ENCODE data around the gene GH1. TPM values are rescaled to one million over a fixed set of nuclear protein-coding genes. Genes with fewer than 3 reads are reported as not detected.

The GH1 gene
- total and polyA plus RNA-seq, 2 donors (not counting 1 experiment from before 2014, with no cell fraction given) = 1.7 to 2.3 TPM

GRCh38 chr17:63950940-63951907 is 32.6 kb upstream of the GH1 start:
- Histone ChIP-seq H3K79me2 (ENCODE audit: control insufficient read depth, insufficient read depth, low read length) (peaks cover 26% of the 10 kb centered on the region), H3K27ac (ENCODE audit: low read length in 2 of 2) (no peak overlapping the region), H4K20me1 (ENCODE audit: control insufficient read depth, insufficient read depth, low read length, poor library complexity, severe bottlenecking) (no peaks in the 10 kb centered on the region), H3K4me2 (replicated peaks; ENCODE audit: low read depth, low read length, poor library complexity, severe bottlenecking) (peak overlapping the region; percentile 27), H2AFZ (ENCODE audit: insufficient read depth, low read depth, low read length, poor library complexity, severe bottlenecking) (no peak overlapping the region), H3K9ac (ENCODE audit: low read length) (no peak overlapping the region), H3K27me3 (replicated peaks in 1 of 4; ENCODE audit: control extremely low read depth in 1 of 4, control insufficient read depth in 3 of 4, insufficient read depth in 4 of 4, low read length in 3 of 4) (no peaks in the 10 kb centered on the region), H3K4me3 (ENCODE audit: control extremely low read depth in 1 of 5, extremely low read depth in 1 of 5, insufficient read depth in 1 of 5, low read depth in 2 of 5, low read length in 4 of 5) (no peak overlapping the region), H3K4me1 (ENCODE audit: control insufficient read depth in 2 of 2, insufficient read depth in 2 of 2, low read length in 2 of 2) (peaks cover 46 to 86% of the 10 kb centered on the region in 2 donors), H3K9me3 (ENCODE audit: control extremely low read depth in 1 of 3, control insufficient read depth in 2 of 3, insufficient read depth in 1 of 3, low read length in 2 of 3) (no peaks in the 10 kb centered on the region), H3K36me3 (replicated peaks in 1 of 2; ENCODE audit: control extremely low read depth in 1 of 2, control insufficient read depth in 1 of 2, extremely low read depth in 1 of 2, insufficient read depth in 2 of 2, low read length in 1 of 2) (no peaks in the 10 kb centered on the region)
- ChIA-PET CTCF (interaction anchor here (0.6 to 14.6 kb wide), 25 partner anchors 11 to 182 kb away, joined by 3 to 504 read pairs (median 4); partner anchors contain the start of genes CD79B, CSHL1, ERN1 and GH1), POLR2A (interaction anchor here (0.6 to 3.0 kb wide), 9 partner anchors 20 to 74 kb away, joined by 3 to 21 read pairs (median 6); partner anchors contain the start of genes CD79B, GH1 and ICAM2)
- no peak for ATAC-seq (ENCODE audit: low read depth)
- DNase-seq = peak; percentile 80
- Mint-ChIP-seq H3K27ac (peak overlapping the region; percentile 73), H3K9me3 (ENCODE audit: insufficient read depth) (no peaks in the 10 kb centered on the region), H3K4me3 (peak overlapping the region; percentile 10), H3K27me3 (no peaks in the 10 kb centered on the region), H3K4me1 (peaks cover 42% of the 10 kb centered on the region)
- no peak for TF ChIP-seq EZH2 (IDR thresholded peaks at IDR 0.05; ENCODE audit: borderline replicate concordance, insufficient read depth, low read depth, low read length, poor library complexity, severe bottlenecking)
- TF ChIP-seq, protein P1, sequence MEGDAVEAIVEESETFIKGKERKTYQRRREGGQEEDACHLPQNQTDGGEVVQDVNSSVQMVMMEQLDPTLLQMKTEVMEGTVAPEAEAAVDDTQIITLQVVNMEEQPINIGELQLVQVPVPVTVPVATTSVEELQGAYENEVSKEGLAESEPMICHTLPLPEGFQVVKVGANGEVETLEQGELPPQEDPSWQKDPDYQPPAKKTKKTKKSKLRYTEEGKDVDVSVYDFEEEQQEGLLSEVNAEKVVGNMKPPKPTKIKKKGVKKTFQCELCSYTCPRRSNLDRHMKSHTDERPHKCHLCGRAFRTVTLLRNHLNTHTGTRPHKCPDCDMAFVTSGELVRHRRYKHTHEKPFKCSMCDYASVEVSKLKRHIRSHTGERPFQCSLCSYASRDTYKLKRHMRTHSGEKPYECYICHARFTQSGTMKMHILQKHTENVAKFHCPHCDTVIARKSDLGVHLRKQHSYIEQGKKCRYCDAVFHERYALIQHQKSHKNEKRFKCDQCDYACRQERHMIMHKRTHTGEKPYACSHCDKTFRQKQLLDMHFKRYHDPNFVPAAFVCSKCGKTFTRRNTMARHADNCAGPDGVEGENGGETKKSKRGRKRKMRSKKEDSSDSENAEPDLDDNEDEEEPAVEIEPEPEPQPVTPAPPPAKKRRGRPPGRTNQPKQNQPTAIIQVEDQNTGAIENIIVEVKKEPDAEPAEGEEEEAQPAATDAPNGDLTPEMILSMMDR (IDR thresholded peaks at IDR 0.05) = peak; percentile 60
- intact Hi-C loops (cut with micrococcal nuclease) = loop anchor here (1.0 to 5.0 kb wide), 3 partner anchors 32 to 181 kb away; partner anchors contain the start of gene ERN1
- WGBS (ENCODE audit: insufficient coverage) = 93% methylated on average over 25 of the region's 29 CpGs
